Gastroesophageal sphincter (tissue), 3 donors: ENCODE measurements around the gene ZNF653.
"Not testable (repeated sequence)": the region's sequence is repeated elsewhere in the genome, so short reads cannot be mapped to it uniquely, and the experiment has no call there.

Experiments used
- EP300 ChIP-seq: sonication (generic); formaldehyde crosslinking; IDR thresholded peaks from one replicate; pipeline ENCODE4 v1.6.1; 2017; ENCODE audit warnings: antibody characterized with exemption, mild to moderate bottlenecking
- POLR2A ChIP-seq, 2 donors: fragments of 450-650 bp; IDR thresholded peaks; one replicate each; pipeline ENCODE4 v1.6.1; 2017; ENCODE audit warnings: antibody characterized with exemption in 2 of 2, mild to moderate bottlenecking in 2 of 2, moderate library complexity in 1 of 2
- TF ChIP-seq, protein P1 (sequence below), 4 experiments: fragments of 200-600 bp in 2 of 4; fragments of 450-650 bp in 2 of 4; sonication (generic) in 1 of 4; IDR thresholded peaks; one replicate each; pipeline ENCODE4 v1.5.1; 2017 to 2019; ENCODE audit warnings: antibody characterized with exemption in 4 of 4, mild to moderate bottlenecking in 2 of 4, moderate library complexity in 2 of 4

DNA sequence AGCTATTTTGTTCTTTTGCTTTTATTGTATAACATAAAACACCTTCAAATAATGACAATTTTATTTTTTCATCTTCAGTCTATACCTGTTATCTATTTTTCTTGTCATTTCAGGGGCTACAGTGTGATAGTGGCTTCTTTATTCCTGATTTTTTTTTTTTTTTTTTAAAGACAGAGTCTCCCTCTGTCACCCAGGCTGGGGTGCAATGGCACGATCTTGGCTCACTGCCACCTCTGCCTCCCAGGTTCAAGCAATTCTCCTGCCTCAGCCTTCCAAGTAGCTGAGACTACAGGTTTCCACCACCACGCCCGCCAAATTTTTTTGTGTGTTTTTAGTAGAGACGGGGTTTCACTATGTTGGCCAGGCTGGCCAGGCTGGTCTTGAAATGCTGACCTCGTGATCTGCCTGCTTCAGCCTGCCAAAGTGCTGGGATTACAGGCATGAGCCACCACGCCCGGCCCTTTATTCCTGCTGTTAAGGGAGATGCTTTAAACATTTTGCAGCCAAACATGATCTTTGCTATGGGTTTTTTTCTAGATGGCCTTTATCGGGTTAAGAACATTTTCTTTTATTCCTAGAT lies 37.3 kb downstream of the ZNF653 start:
- TF ChIP-seq, protein P1, sequence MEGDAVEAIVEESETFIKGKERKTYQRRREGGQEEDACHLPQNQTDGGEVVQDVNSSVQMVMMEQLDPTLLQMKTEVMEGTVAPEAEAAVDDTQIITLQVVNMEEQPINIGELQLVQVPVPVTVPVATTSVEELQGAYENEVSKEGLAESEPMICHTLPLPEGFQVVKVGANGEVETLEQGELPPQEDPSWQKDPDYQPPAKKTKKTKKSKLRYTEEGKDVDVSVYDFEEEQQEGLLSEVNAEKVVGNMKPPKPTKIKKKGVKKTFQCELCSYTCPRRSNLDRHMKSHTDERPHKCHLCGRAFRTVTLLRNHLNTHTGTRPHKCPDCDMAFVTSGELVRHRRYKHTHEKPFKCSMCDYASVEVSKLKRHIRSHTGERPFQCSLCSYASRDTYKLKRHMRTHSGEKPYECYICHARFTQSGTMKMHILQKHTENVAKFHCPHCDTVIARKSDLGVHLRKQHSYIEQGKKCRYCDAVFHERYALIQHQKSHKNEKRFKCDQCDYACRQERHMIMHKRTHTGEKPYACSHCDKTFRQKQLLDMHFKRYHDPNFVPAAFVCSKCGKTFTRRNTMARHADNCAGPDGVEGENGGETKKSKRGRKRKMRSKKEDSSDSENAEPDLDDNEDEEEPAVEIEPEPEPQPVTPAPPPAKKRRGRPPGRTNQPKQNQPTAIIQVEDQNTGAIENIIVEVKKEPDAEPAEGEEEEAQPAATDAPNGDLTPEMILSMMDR (IDR thresholded peaks at IDR 0.05): not testable (repeated sequence)
- TF ChIP-seq POLR2A (IDR thresholded peaks at IDR 0.05); EP300: not testable (repeated sequence)
